Urothelium cell line (cell line): Measurements from ENCODE around the gene SHC3.

Experiments
- DNase-seq: peaks from one replicate; pipeline ENCODE4 v3.0.0; 2011; ENCODE audit warnings: low spot score, mixed read lengths
- FAIRE-seq: peaks from 2 replicates; lab custom pipeline; 2011; peaks lifted over from hg19 to GRCh38; lab: Jason Lieb, UNC

The SHC3 gene

GRCh38 chr9:89114741-89115140 lies 63.9 kb downstream of the SHC3 start:
- DNase-seq: no peak
- peak; percentile 35 for FAIRE-seq

GRCh38 chr9:89113851-89114250 lies 64.8 kb downstream of the SHC3 start:
- DNase-seq: no peak

GRCh38 chr9:89112243-89112642 lies 66.4 kb downstream of the SHC3 start:
- no peak for DNase-seq
- no peak for FAIRE-seq

More at GRCh38 chr9:89113851-89114250, 64.8 kb downstream of the SHC3 start:
- FAIRE-seq: no peak

- FAIRE-seq: no peak
- no peak for DNase-seq
These were observed 69.0 kb downstream of the SHC3 start for GRCh38 chr9:89109666-89110065.

- FAIRE-seq: no peak
These were observed 71.2 kb downstream of the SHC3 start for GRCh38 chr9:89107406-89107805.

GRCh38 chr9:89106224-89106851 lies 72.3 kb downstream of the SHC3 start:
- DNase-seq (no peak), FAIRE-seq (no peak)

More at GRCh38 chr9:89107406-89107805, 71.2 kb downstream of the SHC3 start:
- DNase-seq: no peak

GRCh38 chr9:89104821-89105220 lies 73.8 kb downstream of the SHC3 start:
- DNase-seq: no peak
- FAIRE-seq: no peak

GRCh38 chr9:89097219-89097618 lies 81.4 kb downstream of the SHC3 start:
- no peak for DNase-seq
- no peak for FAIRE-seq

GRCh38 chr9:89096807-89097206 lies 81.8 kb downstream of the SHC3 start:
- FAIRE-seq: no peak
- no peak for DNase-seq

GRCh38 chr9:89095761-89096528 lies 82.7 kb downstream of the SHC3 start:
- FAIRE-seq: no peak
- no peak for DNase-seq

- no peak for FAIRE-seq
- DNase-seq: no peak
These were observed 85.2 kb downstream of the SHC3 start for GRCh38 chr9:89093201-89093975.

- DNase-seq: no peak
- no peak for FAIRE-seq
These were observed 89.4 kb downstream of the SHC3 start for GRCh38 chr9:89089176-89089575.

- DNase-seq (no peak), FAIRE-seq (no peak)
These were observed 95.0 kb downstream of the SHC3 start for GRCh38 chr9:89083626-89084025.

- FAIRE-seq (no peak), DNase-seq (no peak)
These were observed 98.4 kb downstream of the SHC3 start for GRCh38 chr9:89080193-89080592.

GRCh38 chr9:89079391-89079790 lies 99.2 kb downstream of the SHC3 start:
- DNase-seq (no peak), FAIRE-seq (no peak)

GRCh38 chr9:89078860-89079259 lies 99.8 kb downstream of the SHC3 start:
- DNase-seq (no peak), FAIRE-seq (no peak)

- DNase-seq: no peak
- no peak for FAIRE-seq
These were observed 100.2 kb downstream of the SHC3 start for GRCh38 chr9:89078421-89078820.

- no peak for FAIRE-seq
- no peak for DNase-seq
These were observed 101.1 kb downstream of the SHC3 start for GRCh38 chr9:89077519-89077918.

GRCh38 chr9:89073397-89073796 lies 105.2 kb downstream of the SHC3 start:
- no peak for FAIRE-seq
- DNase-seq: no peak

GRCh38 chr9:89071591-89071990 lies 107.0 kb downstream of the SHC3 start:
- DNase-seq (no peak), FAIRE-seq (no peak)

- no peak for FAIRE-seq
These were observed 111.8 kb downstream of the SHC3 start for GRCh38 chr9:89066835-89067234.

GRCh38 chr9:89065921-89066320 lies 112.7 kb downstream of the SHC3 start:
- DNase-seq (no peak), FAIRE-seq (no peak)

More at GRCh38 chr9:89066835-89067234, 111.8 kb downstream of the SHC3 start:
- DNase-seq: no peak
